ENCODE data around the gene SLC16A1.
"Not testable (repeated sequence)": the region's sequence is repeated elsewhere in the genome, so short reads cannot be mapped to it uniquely, and the experiment has no call there.

GRCh38 chr1:112981834-112982233 is 25.8 kb upstream of the SLC16A1 start:
- TF ChIP-seq, protein P1, sequence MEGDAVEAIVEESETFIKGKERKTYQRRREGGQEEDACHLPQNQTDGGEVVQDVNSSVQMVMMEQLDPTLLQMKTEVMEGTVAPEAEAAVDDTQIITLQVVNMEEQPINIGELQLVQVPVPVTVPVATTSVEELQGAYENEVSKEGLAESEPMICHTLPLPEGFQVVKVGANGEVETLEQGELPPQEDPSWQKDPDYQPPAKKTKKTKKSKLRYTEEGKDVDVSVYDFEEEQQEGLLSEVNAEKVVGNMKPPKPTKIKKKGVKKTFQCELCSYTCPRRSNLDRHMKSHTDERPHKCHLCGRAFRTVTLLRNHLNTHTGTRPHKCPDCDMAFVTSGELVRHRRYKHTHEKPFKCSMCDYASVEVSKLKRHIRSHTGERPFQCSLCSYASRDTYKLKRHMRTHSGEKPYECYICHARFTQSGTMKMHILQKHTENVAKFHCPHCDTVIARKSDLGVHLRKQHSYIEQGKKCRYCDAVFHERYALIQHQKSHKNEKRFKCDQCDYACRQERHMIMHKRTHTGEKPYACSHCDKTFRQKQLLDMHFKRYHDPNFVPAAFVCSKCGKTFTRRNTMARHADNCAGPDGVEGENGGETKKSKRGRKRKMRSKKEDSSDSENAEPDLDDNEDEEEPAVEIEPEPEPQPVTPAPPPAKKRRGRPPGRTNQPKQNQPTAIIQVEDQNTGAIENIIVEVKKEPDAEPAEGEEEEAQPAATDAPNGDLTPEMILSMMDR (conservative IDR thresholded peaks at IDR 0.05; ENCODE audit: low read depth, low read length): not testable (repeated sequence)
- not testable (repeated sequence) for TF ChIP-seq EZH2 (IDR thresholded peaks at IDR 0.05; ENCODE audit: borderline replicate concordance, low read depth, low read length, poor library complexity, severe bottlenecking)
